Activated gamma-delta T cell treated with Interleukin-2 at 50 U/mL for 16 hours (primary cell): ENCODE measurements around the gene CD44.

Experiments used
- DNase-seq: peaks from one replicate; pipeline ENCODE4 v3.0.0-alpha.2; 2020

Gene CD44

DNA sequence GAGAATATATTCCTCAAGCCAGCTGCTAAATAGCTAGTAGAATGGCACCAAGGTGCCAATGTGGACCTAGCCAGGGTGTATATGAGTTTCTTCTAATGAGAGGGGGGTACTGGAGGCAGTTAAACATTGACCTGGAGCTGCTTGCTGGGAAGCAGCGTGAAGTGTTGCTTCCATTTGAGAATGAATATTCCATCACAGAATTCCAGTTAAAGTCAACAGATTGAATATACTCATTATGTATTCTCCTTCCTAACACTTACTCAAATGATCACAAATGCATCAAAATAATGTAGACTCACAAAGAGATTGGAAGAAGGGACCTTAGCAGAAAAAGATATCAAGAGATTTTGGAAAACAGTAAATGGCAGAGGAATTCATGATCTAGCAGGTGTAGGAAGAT is 102.1 kb downstream of the CD44 start:
- no peak for DNase-seq

DNA sequence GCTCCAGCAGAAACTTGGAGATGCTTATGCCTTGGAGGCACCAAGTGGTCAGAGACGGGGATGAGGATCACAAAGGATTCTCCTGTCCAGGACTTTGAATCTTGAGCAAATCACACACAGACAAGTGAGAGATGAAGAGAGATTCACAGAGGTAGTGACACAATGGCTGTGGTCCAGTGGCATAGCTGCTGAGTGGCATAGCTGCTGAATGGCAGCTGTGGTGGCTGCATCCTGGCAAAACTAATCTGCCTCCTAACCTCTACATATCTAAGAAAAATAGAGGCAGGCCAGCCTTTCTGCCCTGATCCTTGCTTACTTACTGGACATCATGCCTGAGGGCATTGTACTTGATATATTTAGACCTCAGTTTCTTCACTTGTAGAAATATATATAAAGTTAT is 102.6 kb downstream of the CD44 start:
- no peak for DNase-seq

- no peak for DNase-seq
These were observed 103.7 kb downstream of the CD44 start for GRCh38 chr11:35242412-35243242.

DNA sequence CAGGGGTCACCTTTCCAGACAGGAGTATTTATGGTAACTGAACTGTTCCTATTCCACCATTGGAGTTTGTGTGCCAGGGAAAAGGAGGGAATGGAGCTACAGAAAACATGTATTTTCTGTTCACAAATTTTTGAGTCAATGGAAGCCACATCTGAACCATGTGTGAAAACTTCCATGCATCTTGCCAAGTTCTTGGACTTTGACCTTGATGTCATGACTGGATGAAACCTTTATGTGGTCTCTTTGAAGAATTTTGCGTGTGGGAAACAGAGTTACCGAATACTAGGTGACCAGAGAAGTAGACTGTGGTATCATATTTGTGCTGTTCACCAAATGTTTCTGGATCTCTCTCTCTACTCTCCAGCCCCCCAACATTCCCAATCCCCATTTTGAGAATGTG is 104.8 kb downstream of the CD44 start:
- DNase-seq: no peak

- DNase-seq: no peak
These were observed 106.1 kb downstream of the CD44 start for GRCh38 chr11:35245056-35245455.

- DNase-seq: no peak
These were observed 106.8 kb downstream of the CD44 start for GRCh38 chr11:35245786-35246185.

DNA sequence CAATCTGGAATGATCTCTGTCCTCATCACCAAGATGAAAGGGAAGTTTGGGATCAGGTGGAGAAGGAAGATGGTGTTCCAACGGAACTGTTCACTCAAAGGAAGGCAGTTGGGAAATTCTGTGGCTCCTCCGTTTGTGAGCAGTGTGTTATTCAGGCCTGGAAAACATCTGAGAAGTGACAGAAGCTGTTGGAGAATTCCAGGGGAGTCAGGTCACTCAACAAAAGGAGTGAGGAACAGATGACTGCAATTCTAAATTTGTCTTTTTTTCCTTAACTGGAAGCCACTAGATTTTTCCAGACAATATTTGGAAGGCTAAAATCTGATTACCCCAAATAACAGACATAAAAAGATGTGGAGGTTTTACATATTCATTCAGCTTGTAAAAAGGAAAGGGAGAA is 107.8 kb downstream of the CD44 start:
- no peak for DNase-seq

GRCh38 chr11:35247428-35247827 is 108.5 kb downstream of the CD44 start:
- peak; percentile 75 for DNase-seq

DNA sequence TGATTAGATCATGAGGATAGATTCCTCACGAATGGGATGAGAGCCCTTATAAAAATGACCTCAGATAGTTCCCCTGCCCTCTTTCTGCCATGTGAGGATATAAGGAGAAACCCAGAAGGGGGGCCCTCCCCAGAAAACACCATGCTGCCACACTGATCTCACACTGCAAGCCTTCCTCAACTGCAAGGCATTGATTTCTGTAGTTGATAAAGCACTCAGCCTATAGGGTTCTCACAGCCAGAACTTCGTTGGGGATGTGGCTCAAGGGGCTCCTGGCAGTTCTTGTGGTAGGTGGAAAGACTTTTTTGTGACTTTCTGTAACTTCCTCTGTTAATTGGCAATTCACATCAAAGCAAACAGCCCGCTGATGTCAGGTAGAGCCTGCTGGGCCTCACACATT is 108.9 kb downstream of the CD44 start:
- DNase-seq: peak; percentile 26

GRCh38 chr11:35248558-35249323 is 109.8 kb downstream of the CD44 start:
- no peak for DNase-seq

DNA sequence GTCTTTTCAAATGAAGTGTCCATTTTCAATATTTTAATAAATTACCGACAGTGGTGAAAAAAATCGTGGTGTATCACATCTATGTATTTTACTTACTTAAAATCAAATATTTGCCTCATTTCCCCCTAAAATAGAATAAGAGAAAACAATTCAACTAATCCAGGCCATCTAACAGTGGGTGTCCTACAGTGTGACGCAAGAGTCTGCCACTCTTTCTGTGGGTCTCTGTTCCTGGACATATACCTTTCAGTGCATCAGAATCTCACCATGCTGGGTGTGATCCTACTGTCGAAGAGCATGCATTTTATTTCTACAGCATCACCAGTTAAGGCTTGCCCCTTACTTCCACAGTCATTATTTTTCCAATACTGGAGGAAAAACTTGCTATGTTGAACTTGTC is 111.2 kb downstream of the CD44 start:
- no peak for DNase-seq

- no peak for DNase-seq
These were observed 111.7 kb downstream of the CD44 start for GRCh38 chr11:35250621-35251020.

GRCh38 chr11:35253237-35253636 is 114.3 kb downstream of the CD44 start:
- DNase-seq: no peak

- no peak for DNase-seq
These were observed 116.5 kb downstream of the CD44 start for GRCh38 chr11:35255514-35255913.

DNA sequence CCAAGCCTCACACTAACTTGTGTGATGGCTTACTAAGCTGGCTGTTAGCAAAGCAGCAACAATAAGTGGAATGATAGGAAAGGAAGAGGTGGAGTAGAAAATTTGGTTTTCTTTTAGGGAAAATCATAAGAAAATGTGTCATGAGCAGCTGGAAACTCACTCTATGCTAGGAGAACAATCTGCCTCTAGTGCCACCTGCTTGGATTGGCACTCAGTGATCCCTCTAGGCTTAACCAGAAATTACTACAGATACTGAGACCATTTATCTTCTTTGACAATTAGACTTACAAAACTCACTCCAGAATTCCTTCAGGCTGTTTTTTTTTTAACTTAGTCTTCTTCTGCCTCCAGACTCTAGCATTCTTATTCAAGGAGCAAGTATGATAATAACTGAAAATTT is 117.3 kb downstream of the CD44 start:
- DNase-seq: no peak

DNA sequence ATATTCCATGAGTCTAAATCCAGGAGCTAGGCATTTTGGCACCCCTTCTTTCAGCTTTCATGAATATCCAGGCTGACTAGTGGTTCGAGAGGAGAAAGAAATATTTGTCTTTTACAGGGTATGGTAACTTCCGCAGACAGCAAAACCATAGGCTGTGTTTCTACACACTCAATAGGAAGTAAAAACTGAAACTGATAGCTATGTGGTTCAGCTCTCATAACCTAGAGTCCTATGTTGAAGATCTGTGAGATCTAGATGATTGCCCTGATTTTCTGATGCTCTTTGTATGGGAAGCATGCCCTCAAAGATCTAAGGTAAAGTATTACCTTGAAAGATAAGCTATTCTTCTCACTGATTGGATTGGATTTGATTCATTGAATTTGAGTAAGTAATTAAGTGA is 118.3 kb downstream of the CD44 start:
- no peak for DNase-seq

- DNase-seq: no peak
These were observed 120.6 kb downstream of the CD44 start for GRCh38 chr11:35259529-35259928.

GRCh38 chr11:35260342-35260985 is 121.5 kb downstream of the CD44 start:
- no peak for DNase-seq

DNA sequence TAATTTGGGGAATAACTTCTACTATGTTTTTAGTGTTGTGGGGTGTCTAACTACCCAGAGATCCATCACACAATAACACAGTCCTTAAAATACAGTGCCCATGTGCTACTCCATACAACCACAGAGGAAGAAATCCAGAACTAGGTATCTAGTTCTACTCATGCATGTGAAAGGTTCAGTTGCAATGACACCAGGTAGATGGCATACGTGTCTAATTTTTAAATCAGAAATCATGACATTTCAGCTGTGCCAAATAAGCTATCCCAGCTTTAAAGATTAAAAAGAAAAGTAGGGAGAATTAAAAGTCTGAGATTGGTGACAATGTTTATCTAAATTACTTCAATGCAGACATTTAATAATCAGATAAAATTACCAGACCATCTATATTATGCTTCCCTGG is 122.2 kb downstream of the CD44 start:
- no peak for DNase-seq

DNA sequence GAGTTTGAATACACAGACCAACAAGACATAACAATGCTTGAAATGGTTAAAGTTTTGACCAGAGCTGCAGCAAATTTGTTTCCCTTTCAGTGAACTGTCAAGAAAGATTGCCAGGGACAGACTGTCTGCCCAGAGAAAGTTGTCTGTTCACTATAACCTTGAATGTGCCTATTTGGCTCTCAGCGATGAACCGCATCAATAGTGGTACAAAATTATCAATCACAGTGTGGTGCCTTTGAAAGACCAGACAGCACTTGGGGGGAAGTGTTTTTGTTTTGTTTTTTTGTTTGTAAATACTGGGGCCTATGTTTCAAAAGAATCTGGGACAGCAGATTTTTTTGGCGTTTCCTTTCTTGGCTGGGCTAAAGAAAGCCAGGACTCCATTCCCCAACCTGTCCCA is 123.1 kb downstream of the CD44 start:
- no peak for DNase-seq

DNA sequence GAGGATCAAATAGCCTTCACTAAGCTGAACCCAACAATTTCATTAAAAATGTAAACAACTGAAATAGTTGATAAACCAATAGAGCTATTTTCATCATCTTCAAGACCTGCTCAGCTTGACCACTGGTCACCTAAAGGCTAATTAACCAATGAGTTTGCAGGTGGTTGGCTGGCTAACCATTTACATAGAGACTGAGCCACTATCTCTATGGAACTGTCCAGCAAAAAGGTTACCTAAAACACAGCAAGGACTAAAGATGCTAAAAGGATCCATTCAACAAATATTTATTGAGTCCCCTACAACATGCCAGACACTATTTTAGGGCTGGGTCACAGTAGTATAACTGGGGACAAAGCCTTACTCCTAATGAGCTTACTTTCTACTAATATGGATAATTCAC is 123.8 kb downstream of the CD44 start:
- DNase-seq: no peak

DNA sequence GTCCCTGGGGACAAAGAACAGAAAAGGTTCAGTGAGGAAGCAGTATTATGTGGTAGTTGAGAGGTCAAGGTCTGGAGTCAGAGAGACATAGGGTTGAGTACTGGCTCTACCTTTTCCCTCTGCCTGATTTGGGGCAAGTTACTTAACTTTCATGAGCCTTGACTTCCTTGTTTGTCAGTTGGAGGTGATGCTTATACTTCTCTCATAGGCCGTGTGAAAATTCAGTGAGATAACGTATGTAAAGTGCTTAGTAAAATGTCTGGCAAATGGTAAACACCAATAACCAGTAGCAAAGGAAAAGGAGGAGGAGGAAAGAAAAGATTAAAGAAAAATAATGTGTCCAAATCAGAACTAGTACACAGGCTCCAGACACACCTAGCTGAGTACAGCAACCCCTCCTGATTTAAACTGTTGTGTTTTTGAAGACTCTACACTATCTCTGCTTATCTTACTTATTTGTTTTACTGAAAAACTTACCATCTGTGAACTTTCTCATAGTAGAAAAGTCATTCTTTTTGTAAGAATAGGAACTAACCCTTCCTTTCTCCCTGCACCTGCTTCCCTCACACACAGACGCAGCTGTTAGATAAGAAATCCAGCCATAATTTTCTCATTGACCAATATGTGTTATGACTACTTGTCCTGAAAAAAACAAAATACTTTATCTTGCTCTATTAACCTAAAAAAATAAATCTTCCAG is 126.9 kb downstream of the CD44 start:
- no peak for DNase-seq

DNA sequence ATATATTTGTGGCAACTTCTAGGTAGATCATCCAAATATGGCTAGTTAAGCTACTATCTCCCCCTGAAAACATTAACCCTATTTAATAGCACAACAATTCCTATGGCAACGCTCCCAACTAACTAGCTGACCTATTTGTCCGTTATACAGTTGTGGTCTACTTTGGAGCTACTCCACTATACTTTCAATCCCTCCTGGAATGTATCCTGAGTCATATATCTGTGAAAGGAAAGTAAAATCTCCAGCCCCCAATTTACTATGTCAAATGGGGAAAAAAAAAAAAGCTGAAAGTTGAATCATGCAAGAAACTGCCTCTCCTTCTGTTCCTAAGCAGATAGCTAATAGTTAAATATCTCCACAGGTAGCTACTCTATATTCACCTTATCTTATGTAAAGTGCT is 128.5 kb downstream of the CD44 start:
- no peak for DNase-seq
